Measurements from ENCODE around the gene MTOR. TPM values are rescaled to one million over a fixed set of nuclear protein-coding genes. Genes with fewer than 3 reads are reported as not detected.

Gene MTOR
- total and polyA plus RNA-seq, 10 of the 15 experiments (the other 5 are each of a cell fraction or from before 2014, with no cell fraction given), result 6.6 to 41.8 (median 29.8) TPM

DNA sequence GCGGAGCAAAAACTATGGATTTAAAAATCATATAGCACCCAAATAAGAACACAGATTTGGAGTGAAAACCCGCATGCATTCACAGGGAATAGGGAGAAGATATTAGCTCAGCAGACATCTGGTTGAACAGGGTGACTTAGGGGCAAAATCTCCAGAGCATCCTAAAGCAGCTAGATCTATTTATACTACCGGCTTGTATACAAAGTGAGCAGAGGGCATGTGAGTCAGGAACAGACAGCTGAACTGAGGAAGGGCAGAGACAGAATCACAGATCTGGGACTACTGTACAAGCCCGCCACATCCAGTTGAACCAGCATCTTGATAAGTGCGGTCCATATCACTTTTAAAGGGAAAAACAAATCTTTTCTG is 127.5 kb downstream of the MTOR start:
- TF ChIP-seq ZSCAN29 (IDR thresholded peaks at IDR 0.05) (no peak), POU2F2 (IDR thresholded peaks at IDR 0.05; ENCODE audit: borderline replicate concordance, low read depth, low read length) (no peak), TCF12 (IDR thresholded peaks at IDR 0.05; ENCODE audit: low read depth, low read length) (no peak)
- TF ChIP-seq, protein P1, sequence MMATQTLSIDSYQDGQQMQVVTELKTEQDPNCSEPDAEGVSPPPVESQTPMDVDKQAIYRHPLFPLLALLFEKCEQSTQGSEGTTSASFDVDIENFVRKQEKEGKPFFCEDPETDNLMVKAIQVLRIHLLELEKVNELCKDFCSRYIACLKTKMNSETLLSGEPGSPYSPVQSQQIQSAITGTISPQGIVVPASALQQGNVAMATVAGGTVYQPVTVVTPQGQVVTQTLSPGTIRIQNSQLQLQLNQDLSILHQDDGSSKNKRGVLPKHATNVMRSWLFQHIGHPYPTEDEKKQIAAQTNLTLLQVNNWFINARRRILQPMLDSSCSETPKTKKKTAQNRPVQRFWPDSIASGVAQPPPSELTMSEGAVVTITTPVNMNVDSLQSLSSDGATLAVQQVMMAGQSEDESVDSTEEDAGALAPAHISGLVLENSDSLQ (IDR thresholded peaks at IDR 0.05), result no peak
- TF ChIP-seq, protein P2, sequence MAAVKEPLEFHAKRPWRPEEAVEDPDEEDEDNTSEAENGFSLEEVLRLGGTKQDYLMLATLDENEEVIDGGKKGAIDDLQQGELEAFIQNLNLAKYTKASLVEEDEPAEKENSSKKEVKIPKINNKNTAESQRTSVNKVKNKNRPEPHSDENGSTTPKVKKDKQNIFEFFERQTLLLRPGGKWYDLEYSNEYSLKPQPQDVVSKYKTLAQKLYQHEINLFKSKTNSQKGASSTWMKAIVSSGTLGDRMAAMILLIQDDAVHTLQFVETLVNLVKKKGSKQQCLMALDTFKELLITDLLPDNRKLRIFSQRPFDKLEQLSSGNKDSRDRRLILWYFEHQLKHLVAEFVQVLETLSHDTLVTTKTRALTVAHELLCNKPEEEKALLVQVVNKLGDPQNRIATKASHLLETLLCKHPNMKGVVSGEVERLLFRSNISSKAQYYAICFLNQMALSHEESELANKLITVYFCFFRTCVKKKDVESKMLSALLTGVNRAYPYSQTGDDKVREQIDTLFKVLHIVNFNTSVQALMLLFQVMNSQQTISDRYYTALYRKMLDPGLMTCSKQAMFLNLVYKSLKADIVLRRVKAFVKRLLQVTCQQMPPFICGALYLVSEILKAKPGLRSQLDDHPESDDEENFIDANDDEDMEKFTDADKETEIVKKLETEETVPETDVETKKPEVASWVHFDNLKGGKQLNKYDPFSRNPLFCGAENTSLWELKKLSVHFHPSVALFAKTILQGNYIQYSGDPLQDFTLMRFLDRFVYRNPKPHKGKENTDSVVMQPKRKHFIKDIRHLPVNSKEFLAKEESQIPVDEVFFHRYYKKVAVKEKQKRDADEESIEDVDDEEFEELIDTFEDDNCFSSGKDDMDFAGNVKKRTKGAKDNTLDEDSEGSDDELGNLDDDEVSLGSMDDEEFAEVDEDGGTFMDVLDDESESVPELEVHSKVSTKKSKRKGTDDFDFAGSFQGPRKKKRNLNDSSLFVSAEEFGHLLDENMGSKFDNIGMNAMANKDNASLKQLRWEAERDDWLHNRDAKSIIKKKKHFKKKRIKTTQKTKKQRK (IDR thresholded peaks at IDR 0.05; ENCODE audit: low read depth, low read length), result no peak
- ATAC-seq (no peak), DNase-seq (ENCODE audit: low read depth, low spot score) (no peak), FAIRE-seq (no peak)
- no peak overlapping the region for H3K4me2 ChIP-seq (ENCODE audit: control insufficient read depth, insufficient read depth)
- no peaks in the 10 kb centered on the region for H3K27me3 ChIP-seq (replicated peaks in 1 of 2; ENCODE audit: control insufficient read depth in 2 of 2, insufficient read depth in 2 of 2, low read length in 1 of 2)
- BruUV-seq (replicated peaks), result no TSS peak
- H3K4me3 ChIP-seq, result no peak overlapping the region
- no peak overlapping the region for H3K27ac ChIP-seq (ENCODE audit: control insufficient read depth, insufficient read depth)
- in situ Hi-C loops (cut with MboI) (no loop called here), intact Hi-C loops (cut with micrococcal nuclease; ENCODE audit: unreplicated experiment) (no loop called here)
- H2AFZ ChIP-seq (ENCODE audit: control insufficient read depth, low read depth, low read length), result no peak overlapping the region
- H3K4me1 ChIP-seq (ENCODE audit: control insufficient read depth, insufficient read depth, low read length), result no peaks in the 10 kb centered on the region
- ChIA-PET SMC1A (ENCODE audit: uncharacterized antibody, unreplicated experiment) (interaction anchor here (0.6 kb wide), 1 partner anchor 635 kb away, joined by 3 read pairs; no protein-coding TSS in a partner anchor), RAD21 (ENCODE audit: unreplicated experiment) (no interaction called here), CTCF (no interaction called here), POLR2A (no interaction called here)
- no peaks in the 10 kb centered on the region for H3K9me3 ChIP-seq (replicated peaks; ENCODE audit: control insufficient read depth, insufficient read depth, low read length)
- H4K20me1 ChIP-seq (ENCODE audit: control insufficient read depth, insufficient read depth), result no peaks in the 10 kb centered on the region
- no peak overlapping the region for H3K9ac ChIP-seq (ENCODE audit: control insufficient read depth, insufficient read depth, low read length)
- WGBS (ENCODE audit: insufficient coverage, insufficient replicate concordance, low lambda C conversion rate, missing lambda C conversion rate), result 92% methylated on average over 5 of the region's 5 CpGs
- H3K79me2 ChIP-seq (ENCODE audit: control insufficient read depth, insufficient read depth, low read length), result no peaks in the 10 kb centered on the region
- peaks cover 17 to 22% of the 10 kb centered on the region in 2 experiments for H3K36me3 ChIP-seq (ENCODE audit: control insufficient read depth in 2 of 2, insufficient read depth in 2 of 2, low read length in 1 of 2)
